Prostate gland (tissue), 2 donors: Measurements from ENCODE around the gene DZIP1.

ENCODE experiments used
- CTCF ChIP-seq, 4 experiments: fragments of 200-600 bp in 2 of 4; fragments of 450-650 bp in 2 of 4; sonication (generic) in 2 of 4; IDR thresholded peaks; 1 replicate in 3 of 4; 2 replicates in 1 of 4; pipeline ENCODE4 v1.5.1; 2016 to 2019; ENCODE audit warnings: antibody characterized with exemption in 4 of 4, mild to moderate bottlenecking in 2 of 4, moderate library complexity in 2 of 4
- POLR2A ChIP-seq: fragments of 450-650 bp; IDR thresholded peaks from one replicate; pipeline ENCODE4 v1.6.1; 2016; ENCODE audit warnings: antibody characterized with exemption, mild to moderate bottlenecking
- POLR2AphosphoS5 ChIP-seq: sonication (generic); formaldehyde crosslinking; IDR thresholded peaks from one replicate; pipeline ENCODE4 v1.6.1; 2017; ENCODE audit warnings: antibody characterized with exemption

GRCh38 chr13:95689582-95689926 lies 45.0 kb upstream of the DZIP1 start:
- TF ChIP-seq POLR2A = no peak
- TF ChIP-seq CTCF (IDR thresholded peaks at IDR 0.05) = no peak
- TF ChIP-seq POLR2AphosphoS5 = no peak
